Measurements from ENCODE around the gene KCTD4. TPM values are rescaled to one million over a fixed set of nuclear protein-coding genes. Genes with fewer than 3 reads are reported as not detected.

KCTD4 gene
- total and polyA plus RNA-seq, 2 experiments from 2014 or later: not detected

DNA sequence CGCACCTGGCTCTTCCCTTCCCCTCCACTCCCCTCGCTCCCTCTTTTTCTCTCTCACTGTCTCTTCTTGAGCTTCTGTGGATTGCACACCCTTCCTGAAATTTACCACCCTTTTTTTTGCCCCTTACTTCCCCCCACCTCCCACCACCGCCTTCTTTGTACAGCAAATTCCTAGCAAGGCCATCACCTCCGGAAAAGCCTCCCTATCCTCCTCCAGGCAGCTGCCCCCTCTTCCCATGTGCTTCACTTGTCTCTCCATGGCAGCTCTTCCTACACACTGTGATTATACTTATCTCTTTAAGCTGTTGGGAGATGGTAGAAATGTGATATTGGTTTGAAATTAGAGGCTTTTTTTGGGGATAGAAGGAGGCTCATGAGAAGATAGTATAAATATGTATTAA lies 28.3 kb upstream of the KCTD4 start:
- Histone ChIP-seq H3K27me3 (no peaks in the 10 kb centered on the region), H3K27ac (no peak overlapping the region), H3K4me1 (ENCODE audit: low read depth) (no peaks in the 10 kb centered on the region), H3K36me3 (no peaks in the 10 kb centered on the region), H3K9me3 (ENCODE audit: low read depth) (no peaks in the 10 kb centered on the region), H3K4me3 (no peak overlapping the region)
- TF ChIP-seq, protein P1, sequence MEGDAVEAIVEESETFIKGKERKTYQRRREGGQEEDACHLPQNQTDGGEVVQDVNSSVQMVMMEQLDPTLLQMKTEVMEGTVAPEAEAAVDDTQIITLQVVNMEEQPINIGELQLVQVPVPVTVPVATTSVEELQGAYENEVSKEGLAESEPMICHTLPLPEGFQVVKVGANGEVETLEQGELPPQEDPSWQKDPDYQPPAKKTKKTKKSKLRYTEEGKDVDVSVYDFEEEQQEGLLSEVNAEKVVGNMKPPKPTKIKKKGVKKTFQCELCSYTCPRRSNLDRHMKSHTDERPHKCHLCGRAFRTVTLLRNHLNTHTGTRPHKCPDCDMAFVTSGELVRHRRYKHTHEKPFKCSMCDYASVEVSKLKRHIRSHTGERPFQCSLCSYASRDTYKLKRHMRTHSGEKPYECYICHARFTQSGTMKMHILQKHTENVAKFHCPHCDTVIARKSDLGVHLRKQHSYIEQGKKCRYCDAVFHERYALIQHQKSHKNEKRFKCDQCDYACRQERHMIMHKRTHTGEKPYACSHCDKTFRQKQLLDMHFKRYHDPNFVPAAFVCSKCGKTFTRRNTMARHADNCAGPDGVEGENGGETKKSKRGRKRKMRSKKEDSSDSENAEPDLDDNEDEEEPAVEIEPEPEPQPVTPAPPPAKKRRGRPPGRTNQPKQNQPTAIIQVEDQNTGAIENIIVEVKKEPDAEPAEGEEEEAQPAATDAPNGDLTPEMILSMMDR (IDR thresholded peaks at IDR 0.05; ENCODE audit: low read depth, low read length): no peak
- peak in 1 of 2 donors; percentile 30 for DNase-seq (ENCODE audit: low read depth in 1 of 2, low spot score in 1 of 2)

GRCh38 chr13:45228002-45228401 lies 27.2 kb upstream of the KCTD4 start:
- H3K27ac ChIP-seq: no peak overlapping the region
- H3K36me3 ChIP-seq: no peaks in the 10 kb centered on the region
- no peaks in the 10 kb centered on the region for H3K27me3 ChIP-seq
- no peaks in the 10 kb centered on the region for H3K9me3 ChIP-seq (ENCODE audit: low read depth)
- H3K4me3 ChIP-seq: no peak overlapping the region
- TF ChIP-seq, protein P1 (IDR thresholded peaks at IDR 0.05; ENCODE audit: low read depth, low read length): no peak
- no peak for DNase-seq (ENCODE audit: low read depth in 1 of 2, low spot score in 1 of 2)
- H3K4me1 ChIP-seq (ENCODE audit: low read depth): no peaks in the 10 kb centered on the region

DNA sequence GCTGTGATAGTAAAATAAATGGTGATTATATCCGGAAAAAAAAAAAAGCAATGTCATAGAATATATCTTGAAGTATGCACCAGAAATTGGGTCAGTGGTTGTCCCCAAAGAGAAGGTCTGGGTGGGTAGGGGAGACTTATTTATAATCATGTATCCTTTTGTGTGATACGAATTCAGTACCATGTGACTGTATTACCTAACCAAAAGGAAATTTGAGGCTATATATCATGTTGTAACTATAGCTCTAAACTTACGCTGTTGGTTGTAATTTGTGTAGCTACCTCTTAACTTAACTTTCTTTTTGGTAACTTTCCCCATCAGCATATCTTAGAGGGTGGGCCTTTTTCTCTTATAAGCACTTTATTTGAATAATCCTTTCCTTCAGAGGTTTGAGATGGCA lies 25.2 kb upstream of the KCTD4 start:
- Histone ChIP-seq H3K36me3 (no peaks in the 10 kb centered on the region), H3K27me3 (no peaks in the 10 kb centered on the region), H3K9me3 (ENCODE audit: low read depth) (no peaks in the 10 kb centered on the region), H3K4me1 (ENCODE audit: low read depth) (no peaks in the 10 kb centered on the region), H3K27ac (no peak overlapping the region), H3K4me3 (no peak overlapping the region)
- TF ChIP-seq, protein P1 (IDR thresholded peaks at IDR 0.05; ENCODE audit: low read depth, low read length): no peak
- no peak for DNase-seq (ENCODE audit: low read depth in 1 of 2, low spot score in 1 of 2)

DNA sequence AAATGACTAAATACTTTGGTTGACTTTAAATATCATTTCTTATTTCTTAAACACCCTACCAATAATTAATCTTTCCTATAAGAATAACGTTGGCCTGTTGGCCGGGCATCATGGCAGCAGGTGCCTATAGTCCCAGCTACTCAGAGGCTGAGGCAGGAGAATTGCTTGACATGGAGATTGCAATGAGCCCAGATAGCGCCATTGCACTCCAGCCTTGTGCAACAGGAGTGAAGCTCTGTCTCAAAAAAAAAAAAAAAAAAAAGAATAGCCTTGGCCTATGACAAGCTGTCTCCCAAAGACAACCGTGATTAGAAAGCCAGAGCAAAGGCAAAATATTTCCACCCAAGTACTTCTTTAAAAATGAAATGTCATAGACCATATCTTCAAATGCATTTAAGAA lies 24.5 kb upstream of the KCTD4 start:
- no peaks in the 10 kb centered on the region for H3K27me3 ChIP-seq
- H3K36me3 ChIP-seq: no peaks in the 10 kb centered on the region
- no peak overlapping the region for H3K4me3 ChIP-seq
- TF ChIP-seq, protein P1 (IDR thresholded peaks at IDR 0.05; ENCODE audit: low read depth, low read length): no peak
- DNase-seq (ENCODE audit: low read depth in 1 of 2, low spot score in 1 of 2): no peak
- H3K27ac ChIP-seq: no peak overlapping the region
- no peaks in the 10 kb centered on the region for H3K9me3 ChIP-seq (ENCODE audit: low read depth)
- H3K4me1 ChIP-seq (ENCODE audit: low read depth): no peaks in the 10 kb centered on the region

GRCh38 chr13:45224176-45224575 lies 23.3 kb upstream of the KCTD4 start:
- H3K4me3 ChIP-seq: no peak overlapping the region
- no peaks in the 10 kb centered on the region for H3K27me3 ChIP-seq
- TF ChIP-seq, protein P1 (IDR thresholded peaks at IDR 0.05; ENCODE audit: low read depth, low read length): no peak
- no peak overlapping the region for H3K27ac ChIP-seq
- no peaks in the 10 kb centered on the region for H3K4me1 ChIP-seq (ENCODE audit: low read depth)
- no peak for DNase-seq (ENCODE audit: low read depth in 1 of 2, low spot score in 1 of 2)
- H3K36me3 ChIP-seq: no peaks in the 10 kb centered on the region
- no peaks in the 10 kb centered on the region for H3K9me3 ChIP-seq (ENCODE audit: low read depth)

DNA sequence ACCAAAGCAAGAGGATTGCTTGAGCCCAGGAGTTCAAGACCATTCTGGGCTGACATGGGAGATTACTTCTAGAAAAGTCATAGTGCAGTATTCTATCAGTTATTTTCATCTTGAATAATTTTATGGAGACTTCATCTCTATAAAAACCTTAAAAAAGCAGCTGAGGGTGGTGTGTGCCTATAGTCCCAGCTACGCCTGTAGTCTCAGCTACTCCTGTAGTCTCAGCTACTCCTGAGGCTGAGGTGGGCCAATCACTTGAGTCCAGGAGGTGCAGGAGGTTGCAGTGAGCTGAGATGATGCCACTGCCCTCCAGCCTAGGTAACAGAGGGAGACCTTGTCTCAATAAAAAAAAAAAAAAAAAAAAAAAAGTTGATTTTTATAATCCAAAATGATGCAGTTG lies 22.1 kb upstream of the KCTD4 start:
- H3K9me3 ChIP-seq (ENCODE audit: low read depth): no peaks in the 10 kb centered on the region
- H3K4me1 ChIP-seq (ENCODE audit: low read depth): no peaks in the 10 kb centered on the region
- no peaks in the 10 kb centered on the region for H3K36me3 ChIP-seq
- DNase-seq (ENCODE audit: low read depth in 1 of 2, low spot score in 1 of 2): no peak
- no peaks in the 10 kb centered on the region for H3K27me3 ChIP-seq
- H3K27ac ChIP-seq: no peak overlapping the region
- TF ChIP-seq, protein P1 (IDR thresholded peaks at IDR 0.05; ENCODE audit: low read depth, low read length): no peak
- no peak overlapping the region for H3K4me3 ChIP-seq

Measured in cardiac muscle cell (in vitro differentiated cells and primary cell).